ENCODE data around the gene ASCC2.
A peak's percentile ranks its signal among the peaks of the same experiment; 100 is the strongest.
"Not testable (repeated sequence)": the region's sequence is repeated elsewhere in the genome, so short reads cannot be mapped to it uniquely, and the experiment has no call there.

Gene ASCC2

DNA sequence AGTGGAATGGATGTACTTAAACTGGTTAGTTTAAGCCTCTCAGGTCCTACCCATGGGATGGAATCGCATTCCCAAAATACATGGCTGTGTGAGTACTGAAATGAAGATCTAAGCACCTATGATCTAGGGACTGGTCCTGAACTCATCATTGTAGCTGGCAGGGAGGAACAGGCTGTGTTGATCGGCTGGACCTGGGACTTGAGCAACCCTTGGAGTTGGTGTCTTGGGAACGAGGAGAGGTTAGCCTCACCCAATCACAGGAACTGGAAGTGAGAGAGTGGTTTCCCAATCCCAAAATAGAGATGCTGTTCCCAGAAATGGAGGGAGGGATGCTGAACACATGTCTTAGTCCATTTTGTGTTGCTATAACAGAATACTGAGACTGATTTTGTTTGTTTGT lies 16.4 kb upstream of the ASCC2 start:
- DNase-seq: no peak

DNA sequence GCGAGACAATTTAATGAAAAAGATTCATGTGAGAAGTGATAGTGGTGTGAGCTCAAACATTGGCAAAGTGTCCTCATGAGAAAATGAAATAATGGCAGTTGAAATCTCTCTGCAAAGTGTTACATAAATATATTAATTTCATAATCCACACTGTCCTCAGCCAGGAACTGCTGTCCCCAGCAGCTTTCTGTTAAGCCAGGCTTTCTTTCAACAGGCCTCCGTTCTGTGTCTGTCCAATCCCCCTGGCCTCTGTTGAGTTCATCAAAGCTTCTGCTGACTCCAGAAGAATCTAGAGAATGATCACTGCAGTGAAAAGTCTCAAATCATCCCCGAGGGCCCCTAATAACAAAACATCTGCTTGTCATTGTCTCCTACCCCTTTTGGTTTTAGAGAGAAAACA lies 10.0 kb upstream of the ASCC2 start:
- no peak for DNase-seq

DNA sequence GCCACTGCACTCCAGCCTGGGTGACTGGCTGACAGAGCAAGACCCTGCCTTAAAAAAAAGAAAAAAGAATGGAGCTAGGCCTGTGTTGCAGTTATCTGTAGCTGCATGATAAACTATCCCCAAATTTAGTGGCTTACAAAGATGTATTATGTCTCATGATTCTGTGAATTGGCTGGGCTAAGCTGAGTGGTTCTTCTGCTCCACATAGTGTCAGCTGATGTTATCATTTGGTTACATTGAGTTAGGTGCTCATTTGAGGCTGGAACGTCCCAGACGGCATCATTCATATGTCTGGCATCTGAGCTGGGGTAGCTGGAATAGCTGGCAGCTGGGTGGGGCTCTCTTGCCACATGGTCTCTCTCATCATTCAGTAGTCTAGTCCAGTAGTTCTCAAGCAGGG lies 8.2 kb upstream of the ASCC2 start:
- DNase-seq: no peak

DNA sequence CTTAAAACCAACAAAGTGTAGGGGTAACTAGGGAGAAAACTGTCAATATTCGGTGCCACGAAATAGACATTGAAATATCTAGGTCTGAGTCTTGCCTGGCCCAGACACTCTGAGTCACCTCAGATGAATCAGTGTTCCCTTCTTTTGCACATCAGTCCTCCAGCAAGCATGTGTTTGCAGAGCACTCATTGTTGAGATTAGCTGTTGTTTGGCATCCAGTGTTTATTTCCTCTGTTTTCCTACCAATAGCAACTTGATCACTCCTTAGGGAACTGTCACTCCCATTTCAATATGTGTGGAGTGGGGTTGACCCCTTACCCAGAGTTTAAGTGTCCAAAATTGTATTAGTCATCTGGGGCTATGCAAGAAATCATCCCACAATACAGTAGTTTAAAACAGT lies 4.7 kb upstream of the ASCC2 start:
- DNase-seq: no peak

DNA sequence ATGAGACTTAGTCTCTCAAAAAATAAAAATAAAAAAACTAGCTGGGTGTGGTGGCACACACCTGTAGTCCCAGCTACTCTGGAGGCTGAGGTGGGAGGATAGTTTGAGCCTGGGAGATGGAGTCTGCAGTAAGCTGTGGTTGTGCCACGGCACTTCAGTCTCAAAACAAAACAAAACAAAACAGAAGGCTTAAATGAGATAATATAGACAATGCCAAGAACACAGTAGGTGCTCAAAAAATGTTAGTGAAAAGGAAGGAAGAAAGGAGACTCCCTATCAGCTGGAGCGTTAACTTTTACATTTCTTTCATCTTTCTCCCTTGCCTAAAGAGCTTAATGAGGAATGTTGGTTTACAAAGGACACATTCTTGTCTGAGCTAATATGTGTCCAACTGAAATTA lies 4.1 kb upstream of the ASCC2 start:
- DNase-seq: no peak

DNA sequence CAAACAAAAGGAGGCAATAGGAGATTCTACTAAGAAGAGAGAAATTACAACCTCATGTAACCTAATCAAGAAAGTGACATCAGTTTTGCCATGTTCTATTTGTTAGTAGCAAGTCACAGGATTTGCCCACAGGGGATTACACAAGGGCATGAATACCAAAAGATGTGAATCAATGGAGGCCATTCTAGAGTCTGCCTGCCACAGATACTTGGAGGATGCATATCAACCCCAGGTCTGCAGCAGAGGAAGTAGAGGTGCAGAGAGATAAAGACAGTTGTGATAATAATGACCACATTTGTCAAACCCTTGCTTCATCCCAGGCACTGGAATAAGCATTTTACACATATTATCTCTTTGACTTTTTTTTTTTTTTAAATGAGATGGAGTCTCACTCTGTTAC lies 2.4 kb upstream of the ASCC2 start:
- DNase-seq: no peak

DNA sequence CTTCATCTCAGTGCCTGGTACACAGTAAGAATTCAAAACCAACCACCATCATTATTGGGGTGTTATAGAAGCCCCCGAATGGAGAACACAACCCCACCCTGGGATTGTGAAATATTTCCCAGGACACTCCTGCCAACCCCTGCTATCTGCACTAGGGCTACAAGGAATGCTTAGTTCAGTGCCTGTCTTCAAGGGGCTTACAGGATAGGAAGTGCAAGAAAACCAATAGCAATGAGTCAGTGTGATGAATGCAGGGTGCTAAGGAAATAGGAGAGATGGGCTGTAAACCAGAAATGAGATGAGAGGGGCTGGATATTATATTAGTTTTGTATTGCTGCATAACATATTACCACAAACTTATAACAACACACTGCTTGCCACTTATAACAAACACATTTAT lies 965 bp upstream of the ASCC2 start:
- DNase-seq: no peak

DNA sequence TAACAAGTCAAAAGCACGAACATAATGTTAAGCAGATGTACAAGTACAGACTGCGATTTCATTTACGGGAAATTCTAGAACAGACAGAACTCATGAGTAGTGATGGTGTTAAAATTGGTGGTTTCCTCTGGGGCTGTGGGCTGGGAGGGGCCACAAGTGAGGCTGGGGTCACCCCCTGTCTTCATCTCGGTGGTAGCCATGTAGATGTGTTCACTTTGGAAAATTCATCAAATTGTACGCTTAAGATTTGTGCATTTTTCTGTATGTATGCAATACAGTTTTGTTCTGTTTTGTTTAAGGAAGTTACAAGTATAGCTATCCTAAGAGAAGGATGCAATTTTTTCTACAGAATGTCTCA lies 504 bp upstream of the ASCC2 start:
- DNase-seq: no peak

DNA sequence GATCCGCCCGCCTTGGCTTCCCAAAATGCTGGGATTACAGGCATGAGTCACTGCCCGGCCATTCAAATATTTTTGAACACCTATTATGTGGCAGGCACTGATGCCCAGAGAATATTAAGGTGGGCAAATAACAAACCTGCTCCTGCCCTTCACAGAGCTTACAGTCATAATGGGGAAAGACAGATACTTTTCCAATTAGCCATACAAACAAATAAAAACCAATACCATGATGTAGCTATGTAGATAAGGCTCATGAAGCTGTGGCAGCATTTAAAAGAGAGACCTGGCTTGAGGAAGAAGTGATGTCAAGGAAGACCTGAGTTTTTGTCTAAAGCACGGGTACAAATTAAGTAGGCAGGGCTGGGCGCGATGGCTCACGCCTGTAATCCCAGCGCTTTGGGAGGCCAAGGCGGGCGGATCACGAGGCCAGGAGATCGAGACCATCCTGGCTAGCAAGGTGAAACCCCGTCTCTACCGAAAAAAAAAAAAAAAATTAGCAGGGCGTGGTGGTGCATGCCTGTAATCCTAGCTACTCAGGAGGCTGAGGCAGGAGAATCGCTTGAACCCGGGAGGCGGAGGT lies 1.2 kb downstream of the ASCC2 start:
- not testable (repeated sequence) for DNase-seq

DNA sequence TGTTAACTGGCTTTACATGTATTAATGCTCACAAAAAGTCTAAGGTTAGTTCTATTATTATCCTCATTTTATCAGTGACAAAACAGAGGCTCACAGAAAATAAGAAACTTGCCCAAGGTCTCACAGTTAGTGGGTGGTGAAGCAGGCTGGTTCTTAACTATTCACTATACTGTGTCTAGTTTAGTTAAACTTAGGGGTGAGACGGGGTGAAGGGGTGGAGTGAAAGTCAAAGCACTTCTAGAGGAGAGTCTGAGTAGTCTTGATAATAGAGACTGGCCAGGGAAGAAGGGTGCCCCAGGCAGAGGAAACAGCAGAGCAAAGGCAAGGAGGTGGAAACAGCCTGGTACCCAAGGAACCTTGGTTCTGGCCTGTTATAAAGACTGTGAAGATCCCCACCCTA lies 4.0 kb downstream of the ASCC2 start:
- DNase-seq: no peak

DNA sequence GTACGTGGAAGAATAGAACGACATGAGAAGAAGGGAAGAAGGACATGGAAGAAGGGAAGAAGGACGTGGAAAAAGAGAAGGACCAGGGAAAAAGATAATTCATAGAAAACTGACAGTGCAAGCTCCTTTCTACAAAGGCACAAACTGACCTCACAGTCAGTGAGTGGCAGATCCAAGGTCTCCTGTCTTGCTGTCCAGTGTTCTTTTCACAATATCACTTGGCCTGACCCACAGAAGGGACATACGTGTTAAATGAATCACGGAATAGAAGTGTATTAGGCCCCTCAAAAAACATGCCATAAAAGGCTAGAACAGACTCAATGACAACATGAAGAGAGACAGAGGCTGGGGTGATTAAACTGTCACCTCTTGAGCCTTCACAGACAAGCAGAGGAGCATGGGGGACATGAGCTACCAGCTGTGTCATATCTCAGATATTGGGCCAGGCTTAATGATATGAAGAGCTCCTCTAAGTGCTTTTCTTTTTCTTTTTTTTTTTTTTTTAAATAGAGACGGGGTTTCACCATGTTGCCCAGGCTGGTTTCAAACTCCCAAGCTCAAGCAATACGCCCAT lies 4.6 kb downstream of the ASCC2 start:
- DNase-seq: no peak

DNA sequence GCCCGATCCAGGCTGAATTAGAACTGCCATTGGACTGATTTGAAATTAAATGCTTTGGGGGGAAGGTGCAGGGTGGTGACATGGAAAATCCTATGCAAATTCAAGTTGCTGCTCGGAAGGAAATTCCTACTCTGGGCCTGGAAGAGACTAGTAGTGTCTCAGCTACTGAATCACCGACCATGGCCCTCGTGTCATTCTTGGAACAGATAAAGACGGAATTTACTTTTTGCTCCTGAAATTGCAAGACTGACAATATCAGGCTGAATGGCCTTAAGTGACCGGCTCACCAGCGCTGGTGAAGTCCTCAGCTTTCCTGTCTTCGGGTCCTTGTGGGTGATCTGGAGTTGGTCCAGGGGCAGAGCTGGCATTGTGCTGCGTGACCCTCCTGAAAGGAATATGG lies 6.1 kb downstream of the ASCC2 start:
- no peak for DNase-seq

DNA sequence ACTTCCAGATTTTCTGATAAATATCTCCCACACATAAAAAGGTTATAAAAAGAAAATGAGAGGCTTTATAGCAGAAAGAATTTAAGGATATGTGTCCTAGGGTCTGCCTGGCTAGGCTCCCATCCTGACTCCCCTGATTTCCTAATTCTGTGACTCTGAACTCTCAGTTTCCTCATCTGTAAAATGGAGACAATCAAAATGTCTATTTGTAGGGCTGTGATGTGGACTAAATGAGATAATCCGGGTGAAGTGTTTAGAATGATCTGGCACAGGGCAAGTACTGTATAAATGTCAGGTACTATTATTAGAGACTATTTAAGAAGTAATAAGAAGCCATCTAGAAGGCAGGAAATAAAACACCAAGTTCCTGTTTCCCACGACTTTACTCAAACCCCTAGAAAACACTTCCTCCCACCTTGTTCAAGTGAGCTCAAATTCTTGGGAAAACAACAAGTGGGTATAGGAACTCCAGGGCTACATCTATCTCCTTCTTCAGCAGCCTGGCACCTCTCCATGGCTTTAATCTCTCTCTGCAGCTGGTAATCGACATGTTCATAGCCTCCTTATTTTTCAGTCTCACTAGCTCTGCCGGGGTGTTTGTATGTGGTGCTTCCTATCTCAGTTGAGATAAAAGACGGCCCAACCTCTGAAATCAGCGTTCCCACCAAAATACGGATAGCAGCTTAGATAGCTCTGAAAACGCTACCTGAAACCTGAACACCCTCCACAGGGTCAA lies 6.7 kb downstream of the ASCC2 start:
- no peak for DNase-seq

DNA sequence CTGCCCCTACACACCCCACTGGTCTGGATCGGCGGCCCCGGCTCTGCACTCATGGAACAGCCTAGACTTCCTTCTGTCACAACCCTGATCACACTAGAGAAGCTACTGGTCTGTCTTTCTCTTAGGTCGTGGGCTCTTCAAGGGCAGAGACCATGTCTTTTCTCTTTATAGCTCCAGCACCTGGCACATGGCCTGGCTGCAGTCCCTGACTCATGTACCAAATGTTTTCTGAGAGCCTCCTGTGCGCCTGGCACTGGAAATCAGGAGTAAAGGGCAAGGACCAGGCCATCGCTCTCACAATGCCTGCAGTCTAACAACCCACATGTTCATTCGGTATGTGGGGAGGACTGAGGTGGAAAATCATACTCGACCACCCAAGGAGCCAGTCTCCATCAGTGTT lies 7.5 kb downstream of the ASCC2 start:
- no peak for DNase-seq

DNA sequence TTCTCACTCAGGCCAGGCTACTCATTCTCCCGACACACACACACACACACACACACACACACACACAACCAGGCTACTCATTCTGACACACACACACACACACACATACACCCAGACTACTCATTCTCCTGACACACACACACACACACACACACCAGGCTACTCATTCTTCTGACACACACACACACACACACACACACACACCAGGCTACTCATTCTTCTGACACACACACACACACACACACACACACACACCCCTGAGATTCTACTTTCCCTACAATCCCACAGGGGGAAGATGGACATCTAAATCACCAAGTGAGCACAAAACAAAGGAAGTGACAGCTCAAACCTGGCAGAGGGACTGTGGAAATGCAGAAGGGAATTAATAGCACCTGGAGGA lies 10.3 kb downstream of the ASCC2 start:
- DNase-seq: not testable (repeated sequence)

DNA sequence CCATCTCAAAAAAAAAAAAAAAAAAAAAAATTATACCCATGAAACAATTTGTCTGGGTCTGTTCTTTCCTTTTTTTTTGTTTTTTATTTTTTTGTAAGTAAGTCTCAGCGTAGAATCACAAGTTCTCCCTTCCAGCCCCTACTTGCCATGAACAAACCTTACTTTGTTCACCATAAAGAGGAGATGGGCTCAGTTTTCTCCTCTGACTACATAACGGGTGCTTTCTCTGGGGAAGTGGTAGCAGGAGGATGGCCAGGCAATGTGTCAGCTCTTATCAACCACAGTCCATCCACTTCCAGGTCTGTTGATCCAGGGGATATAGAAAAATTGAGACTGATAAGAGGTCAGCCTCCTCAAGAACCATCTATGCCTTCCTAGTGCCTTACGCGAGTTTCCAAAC lies 11.0 kb downstream of the ASCC2 start:
- DNase-seq: no peak

DNA sequence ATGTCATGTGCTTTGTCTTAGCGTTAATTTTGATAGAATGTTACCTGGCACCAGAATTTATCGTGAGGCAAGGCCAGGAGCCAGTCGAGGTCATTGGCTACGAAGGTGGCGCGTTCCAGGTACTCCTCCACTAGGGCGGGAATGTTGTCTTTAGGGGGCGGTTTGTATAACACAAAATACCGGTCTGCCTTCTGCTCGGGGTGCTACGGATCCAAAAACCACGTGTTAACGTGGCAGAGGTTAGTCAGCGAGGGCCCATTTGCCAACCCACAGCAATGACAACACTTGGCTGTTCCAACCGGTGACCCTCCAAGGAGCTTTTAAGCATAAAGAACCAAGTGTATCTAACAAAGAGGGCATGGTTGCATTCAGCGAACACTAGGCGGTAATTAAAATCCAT lies 12.5 kb downstream of the ASCC2 start:
- no peak for DNase-seq

DNA sequence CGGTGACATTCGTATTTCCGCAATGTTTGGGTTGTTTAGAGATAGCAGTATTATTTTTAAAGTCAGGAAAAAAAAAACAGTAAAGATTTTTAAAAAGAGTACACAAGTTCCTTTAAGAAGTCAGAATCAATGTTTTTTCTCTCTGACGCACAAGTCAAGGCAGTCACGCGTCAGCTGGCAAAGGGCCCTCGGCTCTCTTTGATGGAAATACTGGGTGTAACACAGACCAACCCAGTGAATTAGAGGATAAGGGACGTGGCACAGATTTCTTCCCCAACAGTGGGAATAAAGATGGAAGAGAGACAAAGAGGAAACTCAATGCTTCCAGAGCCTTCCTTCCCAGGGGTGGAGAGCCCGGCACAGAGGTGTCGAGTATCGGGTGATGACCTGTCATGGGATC lies 13.4 kb downstream of the ASCC2 start:
- DNase-seq: no peak

DNA sequence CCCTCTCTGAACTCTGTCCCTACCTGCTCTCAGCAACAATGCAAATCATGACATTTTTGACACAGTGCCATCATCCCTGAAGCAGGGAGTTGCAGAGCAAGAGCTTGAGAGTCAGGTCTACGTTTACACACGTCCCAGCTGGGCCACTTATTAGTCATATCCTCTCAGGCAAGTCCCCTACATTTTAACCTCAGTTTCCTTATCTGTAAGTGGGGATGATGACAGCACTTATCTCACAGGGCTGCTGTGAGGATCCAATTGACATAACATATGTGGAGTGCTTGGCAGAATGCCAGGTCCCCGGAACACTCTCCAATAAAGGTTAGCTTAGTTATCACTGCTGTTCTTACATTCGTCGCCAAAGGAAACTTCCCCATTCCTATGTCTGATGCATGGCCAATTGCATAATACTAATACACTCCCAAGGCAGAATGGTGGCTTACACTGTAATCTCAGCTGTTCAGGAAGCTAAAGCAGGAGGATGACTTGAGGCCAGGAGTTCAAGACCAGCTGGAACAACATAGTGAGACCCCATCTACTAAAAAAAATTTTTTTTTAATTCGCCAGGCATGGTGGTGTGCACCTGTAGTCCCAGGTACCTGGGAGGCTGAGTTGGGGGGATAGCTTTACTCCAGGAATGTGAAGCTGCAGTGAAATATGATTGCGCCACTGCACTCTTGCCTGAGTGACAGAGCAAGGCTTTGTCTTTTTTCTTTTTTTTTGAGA lies 16.6 kb downstream of the ASCC2 start:
- peak; percentile 31 for DNase-seq

DNA sequence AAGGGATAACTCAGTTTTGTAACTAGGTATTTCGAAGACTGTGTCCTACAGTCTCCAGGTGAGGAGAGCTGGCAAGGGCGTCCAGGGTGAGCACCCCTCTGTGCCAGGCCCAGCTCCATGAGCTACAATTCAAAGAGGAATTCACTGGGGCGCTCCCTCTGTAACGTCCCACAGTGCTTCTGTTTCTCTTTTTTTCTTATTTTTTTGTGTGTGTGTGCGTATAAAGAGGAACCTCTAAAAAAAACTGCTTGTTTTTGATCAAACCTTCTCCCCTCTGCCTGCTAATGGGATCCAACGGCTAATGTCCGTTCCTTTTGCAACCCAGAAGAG lies 17.1 kb downstream of the ASCC2 start:
- DNase-seq: no peak

DNA sequence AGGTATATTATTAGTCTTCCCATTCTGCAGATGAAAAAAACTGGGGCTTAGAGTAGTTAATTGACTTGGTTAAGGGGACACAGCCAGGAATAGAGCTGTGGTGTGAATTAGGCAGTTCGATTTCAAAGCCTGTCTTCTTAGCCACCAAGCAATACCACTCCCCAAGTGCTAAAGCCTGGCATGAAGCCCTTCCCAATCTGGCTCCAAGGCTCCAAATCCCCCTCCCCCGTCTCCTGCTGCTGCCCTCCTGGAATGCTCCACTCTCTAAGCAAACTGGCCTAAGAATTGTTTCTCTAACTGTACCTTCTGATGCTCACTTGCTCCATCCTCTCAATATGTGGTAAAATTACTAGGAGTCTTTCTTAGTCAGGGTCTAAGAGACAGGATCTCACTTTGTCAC lies 18.6 kb downstream of the ASCC2 start:
- DNase-seq: no peak

DNA sequence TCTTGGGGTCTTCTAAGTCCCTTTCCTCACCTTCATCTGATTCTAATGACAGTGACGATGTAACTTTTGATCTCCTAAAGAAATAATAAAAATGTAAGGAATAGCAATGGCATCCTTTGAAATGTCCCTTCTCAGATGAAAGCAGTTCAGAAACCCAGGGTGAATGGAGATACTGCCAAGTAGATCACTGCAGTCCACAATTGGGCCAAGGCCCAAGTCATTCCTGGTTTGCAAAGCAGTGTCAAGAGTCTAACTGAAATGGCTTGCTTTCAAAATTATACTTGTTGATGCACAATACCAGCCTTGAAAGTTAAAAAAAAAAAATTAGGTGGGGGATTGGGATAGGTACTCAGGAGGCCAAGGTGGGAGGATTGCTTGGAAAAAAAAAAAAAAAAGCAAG lies 20.4 kb downstream of the ASCC2 start:
- DNase-seq: no peak

DNA sequence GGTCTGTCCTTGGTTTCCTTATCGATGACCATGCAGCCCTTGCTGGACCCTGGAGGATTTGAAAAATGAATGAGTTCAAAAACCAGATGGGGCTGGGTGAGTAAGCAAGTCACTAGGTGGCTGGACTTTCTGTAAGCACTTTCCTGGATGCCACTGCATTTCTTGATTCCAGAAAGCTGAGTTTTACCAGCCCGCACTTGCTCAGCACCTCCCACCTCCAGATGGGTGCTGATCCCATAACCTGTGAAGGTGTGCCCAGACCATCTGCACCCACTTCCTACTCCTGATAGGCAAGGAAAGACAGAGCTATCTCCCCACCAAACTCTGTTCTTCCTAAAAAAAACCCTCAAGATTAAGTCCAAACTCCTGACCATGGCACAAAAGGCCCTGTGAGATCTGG lies 21.1 kb downstream of the ASCC2 start:
- DNase-seq: no peak

DNA sequence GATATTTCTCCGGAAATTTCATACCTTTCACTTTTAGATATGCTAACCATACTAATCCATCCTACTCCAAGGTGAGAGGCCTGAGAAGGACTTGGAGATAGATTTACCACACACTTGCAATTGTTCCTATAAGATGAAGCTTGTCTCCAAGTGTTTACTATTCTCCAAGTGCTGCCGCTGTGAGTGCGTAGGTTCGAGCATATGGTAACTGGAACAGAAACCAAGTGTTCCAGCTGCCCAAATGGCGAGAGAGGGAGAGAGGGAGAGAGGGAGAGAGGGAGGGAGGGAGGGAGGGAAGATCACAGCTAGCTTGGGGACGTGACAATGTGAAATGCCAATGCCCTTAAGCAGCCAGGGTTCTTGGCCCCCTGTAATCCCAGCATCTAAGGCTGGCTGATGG lies 21.5 kb downstream of the ASCC2 start:
- peak; percentile 50 for DNase-seq

DNA sequence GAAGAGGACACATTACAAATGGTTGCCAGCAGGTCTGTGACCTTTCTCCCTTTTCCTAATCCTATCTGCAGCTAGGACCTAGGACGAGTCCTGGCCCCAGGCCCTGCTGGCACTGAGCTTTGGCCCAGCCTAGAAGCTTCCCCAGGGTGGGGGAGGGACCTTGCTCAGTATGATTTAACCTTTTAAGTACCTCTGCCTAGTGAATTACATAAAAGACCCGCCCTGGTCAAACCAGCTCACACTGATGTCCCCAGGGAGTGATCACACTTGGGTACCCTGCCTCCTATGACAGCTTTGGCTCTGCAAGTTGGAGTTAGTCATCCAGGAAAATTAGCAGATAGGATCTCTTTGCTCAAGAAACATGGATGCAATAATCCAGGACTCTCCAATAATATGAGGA lies 21.9 kb downstream of the ASCC2 start:
- no peak for DNase-seq
